ENCODE data around the gene KRTAP3-3. TPM values are rescaled to one million over a fixed set of nuclear protein-coding genes. Genes with fewer than 3 reads are reported as not detected.

Gene KRTAP3-3
- total RNA-seq, 4 donors from 2014 or later = not detected

GRCh38 chr17:40986920-40987319, 7.0 kb downstream of the KRTAP3-3 start:
- no peak for ATAC-seq
- peaks cover 23% of the 10 kb centered on the region for H3K27me3 ChIP-seq
- H3K36me3 ChIP-seq = no peaks in the 10 kb centered on the region
- no peak overlapping the region for H3K4me3 ChIP-seq
- WGBS, 2 donors (ENCODE audit: low coverage in 1 of 2) = 42 to 73% methylated on average over 4 to 8 of the region's 8 CpGs
- no peaks in the 10 kb centered on the region for H3K9me3 ChIP-seq
- no peak overlapping the region for H3K27ac ChIP-seq
- no peaks in the 10 kb centered on the region for H3K4me1 ChIP-seq
- TF ChIP-seq POLR2A (IDR thresholded peaks at IDR 0.05) (no peak), POLR2AphosphoS5 (IDR thresholded peaks at IDR 0.05) (no peak), CTCF (IDR thresholded peaks at IDR 0.05) (no peak), EP300 (IDR thresholded peaks at IDR 0.05) (no peak)

GRCh38 chr17:40984226-40984625, 9.7 kb downstream of the KRTAP3-3 start, which contains the start of gene KRT40:
Gene KRT40, minus strand, starts transcription at chr17:40984326. Its CDS starts 53 bp downstream, at chr17:40984273.
- Histone ChIP-seq H3K27me3 (peaks cover 18% of the 10 kb centered on the region), H3K4me1 (peaks cover 0 to 8% (median 0%) of the 10 kb centered on the region in 3 donors), H3K9me3 (no peaks in the 10 kb centered on the region), H3K27ac (no peak within 1 kb of the TSS), H3K4me3 (no peak within 1 kb of the TSS), H3K36me3 (no peaks in the 10 kb centered on the region)
- WGBS, 2 donors (ENCODE audit: low coverage in 1 of 2) = 53 to 70% methylated on average over 3 of the region's 3 CpGs
- TF ChIP-seq CTCF (IDR thresholded peaks at IDR 0.05) (no peak), POLR2AphosphoS5 (IDR thresholded peaks at IDR 0.05) (no peak), EP300 (IDR thresholded peaks at IDR 0.05) (no peak), POLR2A (IDR thresholded peaks at IDR 0.05) (no peak)
- ATAC-seq = no peak

- H3K36me3 ChIP-seq = no peaks in the 10 kb centered on the region
- TF ChIP-seq POLR2AphosphoS5 (IDR thresholded peaks at IDR 0.05) = no peak
- no peak for TF ChIP-seq EP300 (IDR thresholded peaks at IDR 0.05)
- TF ChIP-seq CTCF (IDR thresholded peaks at IDR 0.05) = no peak
- H3K4me3 ChIP-seq = no peak overlapping the region
- no peaks in the 10 kb centered on the region for H3K9me3 ChIP-seq
- WGBS, 2 donors (ENCODE audit: low coverage in 1 of 2) = 48 to 94% methylated on average over 2 to 5 of the region's 5 CpGs
- H3K4me1 ChIP-seq = peaks cover 0 to 8% (median 0%) of the 10 kb centered on the region in 3 donors
- peaks cover 22% of the 10 kb centered on the region for H3K27me3 ChIP-seq
- no peak for ATAC-seq
- H3K27ac ChIP-seq = no peak overlapping the region
Observed at GRCh38 chr17:40981115-40981514, 12.8 kb downstream of the KRTAP3-3 start.

DNA sequence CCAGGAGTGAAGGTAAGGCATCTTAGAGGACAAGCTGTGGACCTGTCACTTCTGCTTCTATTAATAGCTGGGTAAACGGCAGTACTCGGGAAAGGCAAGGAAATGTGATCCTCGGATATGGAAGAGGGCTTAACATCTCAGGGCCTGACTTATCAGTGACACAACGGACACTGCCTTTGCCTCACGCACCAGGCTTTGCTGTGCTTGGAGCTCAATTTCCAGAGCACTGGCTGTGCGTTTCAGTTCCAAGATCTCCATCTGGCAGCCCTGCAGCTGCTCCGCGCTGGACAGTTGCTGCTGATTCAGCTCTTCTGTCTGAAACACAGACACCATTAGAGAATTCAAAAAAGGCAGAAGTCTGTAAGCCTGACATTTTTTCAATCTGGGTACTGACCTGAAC, 13.4 kb downstream of the KRTAP3-3 start:
- Histone ChIP-seq H3K27me3 (peaks cover 26% of the 10 kb centered on the region), H3K4me3 (no peak overlapping the region), H3K4me1 (peaks cover 0 to 8% (median 0%) of the 10 kb centered on the region in 3 donors), H3K27ac (no peak overlapping the region), H3K36me3 (no peaks in the 10 kb centered on the region), H3K9me3 (no peaks in the 10 kb centered on the region)
- no peak for ATAC-seq
- TF ChIP-seq EP300 (IDR thresholded peaks at IDR 0.05) = no peak
- TF ChIP-seq POLR2A (IDR thresholded peaks at IDR 0.05) = no peak
- no peak for TF ChIP-seq POLR2AphosphoS5 (IDR thresholded peaks at IDR 0.05)
- TF ChIP-seq CTCF (IDR thresholded peaks at IDR 0.05) = no peak
- whole genome bisulfite sequencing, 2 donors (ENCODE audit: low coverage in 1 of 2) = 4% methylated on average over 5 to 7 of the region's 8 CpGs

GRCh38 chr17:40980117-40980516, 13.8 kb downstream of the KRTAP3-3 start:
- no peaks in the 10 kb centered on the region for H3K36me3 ChIP-seq
- H3K27me3 ChIP-seq = peaks cover 26% of the 10 kb centered on the region
- H3K27ac ChIP-seq = no peak overlapping the region
- TF ChIP-seq POLR2AphosphoS5 (IDR thresholded peaks at IDR 0.05) (no peak), POLR2A (IDR thresholded peaks at IDR 0.05) (no peak), CTCF (IDR thresholded peaks at IDR 0.05) (no peak), EP300 (IDR thresholded peaks at IDR 0.05) (no peak)
- peaks cover 0 to 8% (median 0%) of the 10 kb centered on the region in 3 donors for H3K4me1 ChIP-seq
- WGBS, 2 donors (ENCODE audit: low coverage in 1 of 2) = 69 to 77% methylated on average over 2 of the region's 3 CpGs
- H3K9me3 ChIP-seq = no peaks in the 10 kb centered on the region
- H3K4me3 ChIP-seq = no peak overlapping the region
- no peak for ATAC-seq
